Measurements from ENCODE around the gene HDAC11.
A peak's percentile ranks its signal among the peaks of the same experiment; 100 is the strongest.

- TF ChIP-seq CTCF (conservative IDR thresholded peaks at IDR 0.05; ENCODE audit: low read length), result peak; percentile 89
- TF ChIP-seq EZH2phosphoT487 (IDR thresholded peaks at IDR 0.05; ENCODE audit: borderline replicate concordance, low read depth, low read length), result no peak
These were observed 16.0 kb downstream of the HDAC11 start for GRCh38 chr3:13495921-13496723.

All from OCI-LY7 (cell line).